Thyroid gland (tissue), 4 donors: ENCODE results near the gene KRTAP10-9.
"Not testable (repeated sequence)": the region's sequence is repeated elsewhere in the genome, so short reads cannot be mapped to it uniquely, and the experiment has no call there.

Source experiments
- POLR2A ChIP-seq, 2 donors: fragments of 450-650 bp; IDR thresholded peaks; one replicate each; pipeline ENCODE4 v1.6.1; 2017; ENCODE audit warnings: antibody characterized with exemption in 2 of 2, mild to moderate bottlenecking in 2 of 2, moderate library complexity in 1 of 2
- TF ChIP-seq, protein P1 (sequence below), 6 experiments: fragments of 200-600 bp in 3 of 6; fragments of 450-650 bp in 3 of 6; sonication (generic) in 3 of 6; IDR thresholded peaks; one replicate each; pipeline ENCODE4 v1.5.1; 2016 to 2019; ENCODE audit warnings: antibody characterized with exemption in 6 of 6, mild to moderate bottlenecking in 2 of 6, inconsistent platforms in 1 of 6, moderate library complexity in 1 of 6

DNA sequence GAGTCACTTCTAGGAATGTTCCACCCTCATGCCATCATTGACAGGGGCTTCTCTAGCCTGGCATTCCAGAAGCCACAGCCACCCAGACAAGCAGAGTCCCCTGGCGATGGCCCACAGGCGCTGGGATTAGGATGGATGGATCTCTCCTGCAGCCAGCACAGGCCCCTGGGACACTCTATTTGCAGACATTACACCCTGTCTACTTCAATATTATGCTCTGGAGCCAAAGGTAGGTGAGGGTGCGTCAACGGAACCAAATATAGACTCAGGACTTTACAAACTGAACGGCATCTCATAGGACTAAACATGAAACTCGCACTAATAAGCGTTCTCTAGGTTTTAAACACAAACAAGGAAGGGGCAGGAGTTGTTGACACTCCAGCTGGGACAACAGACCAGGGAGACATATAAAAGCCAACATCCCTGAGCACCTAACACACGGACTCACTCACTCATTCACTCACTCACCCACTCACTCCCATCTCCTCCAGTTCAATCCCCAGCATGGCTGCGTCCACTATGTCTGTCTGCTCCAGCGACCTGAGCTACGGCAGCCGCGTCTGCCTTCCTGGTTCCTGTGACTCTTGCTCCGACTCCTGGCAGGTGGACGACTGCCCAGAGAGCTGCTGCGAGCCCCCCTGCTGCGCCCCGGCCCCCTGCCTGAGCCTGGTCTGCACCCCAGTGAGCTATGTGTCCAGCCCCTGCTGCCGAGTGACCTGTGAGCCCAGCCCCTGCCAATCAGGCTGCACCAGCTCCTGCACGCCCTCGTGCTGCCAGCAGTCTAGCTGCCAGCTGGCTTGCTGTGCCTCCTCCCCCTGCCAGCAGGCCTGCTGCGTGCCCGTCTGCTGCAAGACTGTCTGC is 26.5 kb upstream of the KRTAP10-9 start, which contains the start of gene KRTAP10-7:
- TF ChIP-seq, protein P1, sequence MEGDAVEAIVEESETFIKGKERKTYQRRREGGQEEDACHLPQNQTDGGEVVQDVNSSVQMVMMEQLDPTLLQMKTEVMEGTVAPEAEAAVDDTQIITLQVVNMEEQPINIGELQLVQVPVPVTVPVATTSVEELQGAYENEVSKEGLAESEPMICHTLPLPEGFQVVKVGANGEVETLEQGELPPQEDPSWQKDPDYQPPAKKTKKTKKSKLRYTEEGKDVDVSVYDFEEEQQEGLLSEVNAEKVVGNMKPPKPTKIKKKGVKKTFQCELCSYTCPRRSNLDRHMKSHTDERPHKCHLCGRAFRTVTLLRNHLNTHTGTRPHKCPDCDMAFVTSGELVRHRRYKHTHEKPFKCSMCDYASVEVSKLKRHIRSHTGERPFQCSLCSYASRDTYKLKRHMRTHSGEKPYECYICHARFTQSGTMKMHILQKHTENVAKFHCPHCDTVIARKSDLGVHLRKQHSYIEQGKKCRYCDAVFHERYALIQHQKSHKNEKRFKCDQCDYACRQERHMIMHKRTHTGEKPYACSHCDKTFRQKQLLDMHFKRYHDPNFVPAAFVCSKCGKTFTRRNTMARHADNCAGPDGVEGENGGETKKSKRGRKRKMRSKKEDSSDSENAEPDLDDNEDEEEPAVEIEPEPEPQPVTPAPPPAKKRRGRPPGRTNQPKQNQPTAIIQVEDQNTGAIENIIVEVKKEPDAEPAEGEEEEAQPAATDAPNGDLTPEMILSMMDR (IDR thresholded peaks at IDR 0.05) = not testable (repeated sequence)
- TF ChIP-seq POLR2A (IDR thresholded peaks at IDR 0.05) = not testable (repeated sequence)
